GM19372 (cell line): Measurements from ENCODE around the gene ZNF827.
A peak's percentile ranks its signal among the peaks of the same experiment; 100 is the strongest.

Experiments used
- ATAC-seq: cut with Tn5 transposase; IDR thresholded peaks from one replicate; pipeline ENCODE4 v1.9.1; 2021; ENCODE audit warnings: mild to moderate bottlenecking, low read depth, moderate library complexity; ENCODE audit not compliant: unreplicated experiment

ZNF827 gene

DNA sequence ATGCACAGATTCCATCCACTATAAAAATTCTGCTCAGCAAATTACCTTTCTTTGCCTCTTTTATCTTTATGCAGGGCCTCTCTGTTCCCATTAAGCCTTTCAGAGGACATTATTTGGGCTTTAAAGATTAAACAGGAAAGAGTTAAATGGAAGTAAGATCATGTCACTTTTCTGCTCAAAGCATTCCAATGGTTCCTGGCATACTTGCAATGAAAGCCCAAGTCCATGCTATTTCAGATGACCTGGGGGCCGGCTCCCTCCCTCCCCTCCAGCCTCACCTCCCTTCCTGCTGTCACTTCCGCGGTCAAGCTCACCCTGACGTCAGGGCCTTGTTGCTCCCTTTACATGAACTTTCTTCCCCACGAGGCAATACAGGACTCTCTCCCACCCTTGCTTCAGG is 133.1 kb downstream of the ZNF827 start:
- no peak for ATAC-seq

DNA sequence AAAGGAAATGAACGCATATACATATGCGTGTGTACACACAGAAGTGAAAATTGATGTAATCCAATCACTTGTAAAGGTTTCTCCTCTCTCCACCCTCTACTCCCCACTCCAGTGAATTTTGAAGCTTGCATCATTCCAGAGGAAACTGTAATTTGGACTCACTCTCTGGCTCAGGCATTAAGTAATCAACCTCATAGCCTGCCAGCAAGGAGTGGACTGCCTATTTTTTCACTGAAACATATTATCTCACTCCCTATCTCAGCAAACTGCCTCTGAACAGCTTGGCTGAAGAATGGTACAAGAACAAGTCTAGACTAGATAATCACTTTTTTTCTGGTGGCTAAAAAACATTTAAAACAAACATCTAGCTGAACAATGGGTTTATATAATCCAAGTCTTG is 134.5 kb downstream of the ZNF827 start:
- ATAC-seq: no peak

DNA sequence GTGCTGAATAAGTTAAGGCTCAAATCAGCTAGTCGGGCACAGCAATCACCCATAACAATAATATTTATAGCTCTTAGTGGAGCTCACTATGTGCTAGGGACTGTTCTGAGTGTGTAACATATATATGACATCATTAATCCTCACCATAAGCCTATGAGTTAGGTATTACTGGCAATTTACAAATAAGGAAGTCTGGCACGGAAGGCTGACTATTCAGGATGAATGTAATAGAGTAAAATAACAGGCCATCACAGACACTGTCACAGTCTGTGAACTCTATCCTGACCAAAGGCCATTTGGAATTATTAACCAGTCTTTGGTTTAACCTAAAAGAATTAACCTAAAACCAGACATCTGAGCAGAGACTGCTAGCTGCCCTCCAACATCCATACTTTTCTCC is 139.4 kb downstream of the ZNF827 start:
- ATAC-seq: no peak

DNA sequence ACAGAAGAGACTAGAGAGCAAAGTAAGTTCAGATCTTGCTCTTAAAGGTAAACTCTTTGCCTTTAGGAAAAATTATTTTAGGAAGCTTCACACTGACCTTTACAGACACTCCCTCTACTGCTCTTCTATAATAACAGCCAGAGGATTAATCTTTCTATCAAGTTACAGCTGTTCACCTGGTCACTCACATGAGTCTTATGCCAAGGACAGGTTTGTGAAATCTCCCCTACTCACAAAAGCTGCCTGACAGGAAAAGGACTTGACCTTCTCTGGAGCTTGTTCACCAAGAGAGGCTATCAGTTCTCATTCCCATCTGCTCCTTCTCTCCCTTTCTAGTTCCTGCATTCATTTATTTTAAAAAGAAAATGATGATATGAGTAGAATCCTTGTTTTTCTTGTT is 141.3 kb downstream of the ZNF827 start:
- ATAC-seq: no peak

DNA sequence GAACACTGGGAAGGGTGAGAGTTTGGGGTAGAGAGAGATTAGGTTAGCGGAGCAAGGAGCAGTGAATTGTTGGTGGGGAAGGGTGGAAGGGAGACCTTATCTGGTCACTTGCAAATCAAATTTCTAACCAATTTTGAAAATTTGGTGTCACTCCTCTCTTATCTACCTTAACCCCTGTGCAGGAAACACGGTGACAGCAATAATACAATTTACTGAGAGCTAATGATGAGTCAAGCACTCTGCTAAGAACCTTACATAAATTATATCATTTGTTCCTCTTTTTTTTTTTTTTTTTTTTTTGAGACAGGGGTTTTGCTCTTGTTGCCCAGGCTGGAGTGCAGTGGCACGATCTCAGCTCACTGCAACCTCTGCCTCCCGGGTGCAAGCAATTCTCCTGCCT is 142.3 kb downstream of the ZNF827 start:
- no peak for ATAC-seq

DNA sequence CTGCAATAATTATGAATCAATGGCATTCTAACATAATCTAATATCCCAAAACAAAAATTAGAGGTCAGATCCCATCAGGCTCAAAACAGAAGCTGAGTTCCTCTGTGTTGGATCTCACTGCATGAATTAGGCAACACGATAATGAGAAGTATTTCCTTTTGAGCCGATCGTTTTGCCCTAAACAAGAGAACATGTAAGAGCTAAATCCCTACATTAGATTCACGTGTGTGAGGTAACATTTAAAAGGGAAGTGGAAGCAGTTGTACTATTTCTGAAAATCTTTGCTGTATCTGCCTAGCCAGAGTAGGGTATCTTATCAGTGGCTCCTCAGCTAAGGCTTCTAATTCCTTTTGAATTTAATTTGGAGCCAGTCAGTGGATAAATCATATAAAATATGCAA is 143.1 kb downstream of the ZNF827 start:
- ATAC-seq: no peak

DNA sequence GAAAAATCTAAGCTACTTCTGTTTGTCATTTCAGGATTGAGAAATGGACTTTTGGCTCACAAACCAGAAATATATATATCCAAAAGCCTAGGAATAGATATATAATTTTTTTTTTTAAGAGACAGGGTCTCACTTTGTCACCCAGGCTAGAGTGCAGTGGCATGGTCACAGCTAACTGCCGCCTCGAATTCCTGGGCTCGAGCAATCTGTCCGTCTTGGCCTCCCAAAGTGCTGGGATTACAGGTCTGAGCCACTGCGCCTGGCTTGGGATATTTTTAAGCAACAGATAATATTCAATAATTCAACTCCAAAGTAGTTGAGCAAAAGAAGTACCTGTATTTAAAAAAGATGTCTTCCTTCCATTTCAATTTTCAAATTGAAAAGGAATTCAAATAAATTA is 146.2 kb downstream of the ZNF827 start:
- no peak for ATAC-seq

DNA sequence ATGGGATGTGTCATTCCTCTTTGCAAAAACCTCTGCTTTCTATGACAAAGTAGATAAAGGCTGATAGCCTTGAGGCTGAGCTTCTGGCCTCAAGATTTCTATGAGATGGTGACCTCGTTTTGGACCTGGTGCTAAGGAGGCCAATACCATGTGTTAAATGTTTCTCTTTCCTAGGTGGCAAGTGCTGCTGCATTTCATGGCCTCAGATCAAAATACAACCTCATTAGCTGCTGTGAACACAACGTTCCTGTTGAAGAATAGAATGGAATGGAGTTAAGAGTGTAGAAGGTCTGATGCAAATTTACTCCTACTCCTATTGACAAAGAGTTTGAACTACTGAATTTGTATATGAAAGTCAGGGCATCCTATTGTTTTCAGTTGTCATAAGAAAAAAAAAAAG is 146.6 kb downstream of the ZNF827 start:
- no peak for ATAC-seq

DNA sequence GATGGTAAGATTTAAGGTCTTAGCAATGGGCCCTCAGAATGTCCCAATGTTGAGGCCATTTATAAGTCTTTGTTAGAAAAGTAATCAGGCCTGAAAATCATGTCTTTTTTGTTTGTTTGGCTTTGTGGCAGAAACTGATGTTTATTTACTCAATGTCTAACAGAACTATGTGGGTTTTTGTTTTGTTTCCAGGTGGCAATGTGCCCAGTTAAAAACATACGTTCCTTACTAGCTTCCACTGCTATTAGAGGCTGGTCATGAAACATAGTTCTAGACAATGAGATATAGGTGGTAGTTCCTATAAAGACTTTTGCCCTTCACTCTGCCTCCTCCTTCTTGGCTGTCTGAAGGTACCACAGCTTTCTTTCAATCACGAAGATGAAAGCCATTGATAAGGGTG is 149.9 kb downstream of the ZNF827 start:
- no peak for ATAC-seq

DNA sequence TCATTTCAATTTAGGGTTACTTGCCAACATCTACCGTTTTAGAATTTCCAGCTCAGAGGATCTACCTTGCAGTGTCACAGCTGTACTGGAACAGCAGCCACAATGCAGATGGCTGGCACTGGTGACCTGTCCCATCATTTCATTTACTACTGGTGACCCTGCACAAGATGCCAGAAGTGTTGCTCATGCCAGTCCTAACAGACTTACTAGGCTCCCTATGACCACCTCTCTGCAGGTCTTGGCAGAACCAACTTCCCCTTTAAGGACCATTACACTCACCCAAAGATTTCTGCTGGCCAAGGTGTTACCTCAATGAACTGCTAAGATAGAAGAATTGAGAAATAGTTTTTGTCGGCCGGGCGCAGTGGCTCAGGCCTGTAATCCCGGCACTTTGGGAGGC is 151.8 kb downstream of the ZNF827 start:
- ATAC-seq: no peak

DNA sequence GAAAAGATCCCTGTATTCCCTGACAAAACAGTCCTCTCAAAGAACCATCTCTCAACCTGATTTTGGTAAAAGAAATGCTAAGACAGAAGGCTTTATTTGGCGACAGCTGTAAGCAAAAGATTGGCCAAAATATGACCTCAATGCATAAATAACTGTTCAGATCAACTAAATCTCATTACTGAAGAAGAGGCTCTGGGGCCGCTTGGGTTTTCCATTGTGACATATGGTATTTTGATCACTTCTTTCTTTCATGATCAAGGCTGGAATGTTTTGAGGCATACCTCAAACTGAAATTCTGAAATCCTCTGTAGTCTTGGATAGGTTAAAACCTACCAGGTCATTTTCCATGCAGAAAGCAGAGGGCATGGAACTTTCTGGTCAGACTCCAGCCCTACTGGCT is 152.4 kb downstream of the ZNF827 start:
- ATAC-seq: no peak

DNA sequence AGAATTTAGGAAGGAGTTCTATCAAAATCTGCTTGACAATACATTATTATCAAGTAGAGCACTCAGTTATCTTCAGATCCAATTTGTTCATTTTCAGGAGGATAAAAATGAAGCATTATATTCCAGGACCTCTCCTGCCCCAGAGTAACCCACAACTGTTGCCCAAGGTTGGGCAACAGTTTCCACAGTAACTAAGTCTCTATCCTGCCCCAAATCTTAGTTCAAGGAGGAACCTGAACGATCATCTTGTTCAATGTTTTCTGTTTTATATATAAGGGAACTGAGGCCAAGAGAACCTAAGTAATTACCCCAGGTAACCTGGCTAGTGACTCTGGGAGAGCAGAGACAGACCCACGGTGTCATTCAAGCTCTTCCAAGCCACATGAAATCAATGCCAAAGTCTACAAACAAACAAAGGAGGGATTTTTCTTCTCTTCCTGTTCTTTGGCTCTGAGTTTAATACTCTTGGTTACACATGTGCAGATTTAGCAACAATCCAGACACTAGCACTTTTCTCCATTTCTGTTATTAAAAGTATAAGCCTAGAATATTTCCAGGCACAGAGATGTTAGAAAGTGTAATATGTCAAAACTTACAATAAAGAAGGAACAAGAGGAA is 153.1 kb downstream of the ZNF827 start:
- no peak for ATAC-seq

DNA sequence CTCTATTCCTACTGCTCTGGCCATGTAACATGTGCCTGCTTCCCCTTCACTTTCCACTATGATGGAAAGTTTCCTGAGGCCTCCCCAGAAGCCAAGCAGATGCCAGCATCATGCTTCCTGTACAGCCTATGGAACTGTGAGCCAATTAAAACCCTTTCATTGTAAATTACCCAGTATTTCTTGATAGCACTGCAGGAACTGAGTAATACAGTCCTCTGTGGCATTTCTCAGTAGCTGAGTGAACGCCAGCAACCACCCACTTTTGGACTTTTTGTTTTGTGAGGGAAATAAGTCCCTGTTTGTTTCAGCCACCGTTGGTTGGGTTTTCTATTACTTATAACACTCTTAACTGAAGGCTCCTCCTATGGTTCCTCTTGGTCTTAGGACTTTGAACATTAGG is 154.6 kb downstream of the ZNF827 start:
- no peak for ATAC-seq

DNA sequence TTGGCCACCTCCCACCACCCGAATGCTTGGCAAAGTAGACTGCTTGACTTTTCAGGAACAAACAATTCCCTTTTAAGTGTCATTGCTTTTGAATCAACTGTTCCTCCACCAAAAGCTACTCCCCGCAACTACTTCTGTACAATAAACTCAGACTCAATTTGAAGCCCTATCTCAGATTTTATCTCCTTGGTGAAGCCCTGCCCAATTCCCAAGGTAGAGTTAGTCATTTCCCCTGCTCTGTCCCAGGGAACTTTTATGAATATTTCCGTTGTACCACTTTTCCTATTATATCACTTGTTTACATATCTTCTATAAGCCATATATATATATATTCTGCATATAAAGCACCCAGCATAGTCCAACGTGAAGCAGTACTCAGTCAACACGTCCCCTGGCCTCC is 155.9 kb downstream of the ZNF827 start:
- no peak for ATAC-seq

DNA sequence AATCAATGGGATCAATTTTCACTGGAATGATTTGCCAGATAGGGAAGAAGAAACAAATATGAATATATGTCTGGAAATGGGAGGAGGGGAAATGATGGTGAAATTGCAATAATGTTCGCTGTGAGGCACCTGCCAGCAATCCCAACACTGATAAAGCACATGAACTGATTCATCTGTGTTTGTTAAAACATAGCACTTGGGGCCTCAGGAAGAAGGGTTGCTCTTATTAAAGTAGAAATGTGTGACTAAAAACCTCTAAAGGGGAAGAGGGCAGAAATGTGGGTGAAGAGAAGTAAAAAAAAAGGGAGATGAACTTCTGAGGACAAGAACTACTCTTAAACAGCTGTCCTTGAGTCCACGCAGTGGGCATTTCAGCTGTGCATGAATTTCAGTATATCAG is 157.3 kb downstream of the ZNF827 start:
- no peak for ATAC-seq

DNA sequence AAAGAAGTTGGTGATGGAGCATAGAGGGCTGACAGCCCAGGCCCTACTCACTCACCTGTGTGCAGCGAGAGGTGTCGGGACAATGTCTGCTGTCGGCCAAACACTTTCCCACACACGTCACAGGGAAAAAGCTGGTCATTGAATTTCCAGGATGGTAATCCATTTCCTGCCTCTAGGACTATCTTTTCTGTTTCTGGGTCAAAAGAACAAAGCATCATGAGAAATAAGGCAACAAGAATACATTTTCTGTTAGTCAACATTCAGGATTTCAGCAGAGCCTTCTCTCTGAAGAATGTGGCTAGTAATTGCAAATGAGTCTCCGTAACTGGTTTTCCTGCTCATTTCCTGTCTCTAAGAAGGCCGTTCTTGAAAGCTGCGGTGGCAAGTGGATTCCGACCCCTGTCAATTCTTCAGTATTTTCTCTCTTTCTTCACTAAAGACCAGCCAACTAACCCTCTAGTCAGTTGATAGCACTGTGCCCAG is 159.3 kb downstream of the ZNF827 start:
- no peak for ATAC-seq

DNA sequence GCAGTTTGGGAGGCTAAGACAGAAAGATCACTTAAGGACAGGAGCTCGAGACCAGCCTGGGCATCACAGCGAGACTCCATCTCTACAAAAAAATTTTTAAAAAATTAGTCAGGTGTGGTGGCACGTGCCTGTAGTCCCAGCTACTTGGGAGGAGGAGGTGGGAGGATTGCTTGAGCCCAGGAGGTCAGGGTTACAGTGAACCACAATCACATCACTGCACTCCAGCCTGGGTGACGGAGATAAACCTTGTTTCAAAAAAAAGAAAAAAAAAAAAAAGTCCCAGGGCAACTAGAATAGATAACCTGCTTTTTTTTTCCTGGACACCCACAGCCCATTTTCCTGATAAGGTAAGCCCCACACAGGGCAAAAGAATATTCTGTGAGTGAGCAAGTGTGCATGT is 162.4 kb downstream of the ZNF827 start:
- ATAC-seq: no peak

DNA sequence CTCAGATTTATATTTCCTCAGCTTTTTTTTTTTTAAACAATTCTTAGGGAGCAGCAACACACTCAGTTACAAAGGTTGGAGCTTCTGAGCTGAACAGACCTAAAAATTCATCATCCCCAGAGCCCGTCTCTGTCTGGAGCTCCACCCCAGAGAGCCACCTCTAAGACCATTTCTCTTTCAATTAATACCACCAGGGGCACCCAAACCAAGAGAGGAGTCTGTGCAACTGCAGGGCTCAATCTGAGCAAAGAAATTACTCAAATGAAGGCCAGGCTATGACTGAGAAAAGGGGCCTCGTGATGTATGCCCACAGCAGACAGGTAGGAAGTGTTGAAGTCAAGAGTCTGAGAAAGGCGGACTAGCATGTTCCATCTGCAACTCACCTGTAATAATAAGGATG is 163.2 kb downstream of the ZNF827 start:
- no peak for ATAC-seq

DNA sequence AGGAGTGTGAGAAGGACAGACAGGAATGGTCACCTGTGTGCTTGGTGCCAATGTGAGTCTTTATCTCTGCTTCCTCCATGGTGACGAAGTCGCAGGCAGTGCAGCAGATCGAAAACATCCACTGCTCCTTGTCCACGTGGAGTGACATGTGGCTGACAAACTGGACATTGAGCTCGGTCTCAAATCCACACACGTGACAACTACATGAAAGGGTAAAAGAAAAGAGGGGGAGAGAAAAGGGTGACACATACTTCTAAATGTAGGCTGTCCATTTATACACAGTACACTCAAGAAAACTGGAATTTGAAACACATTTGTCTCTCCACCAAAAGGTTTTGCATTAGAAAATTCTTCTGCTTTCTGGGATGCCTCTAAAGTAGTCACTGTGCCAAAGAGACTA is 164.2 kb downstream of the ZNF827 start:
- no peak for ATAC-seq

DNA sequence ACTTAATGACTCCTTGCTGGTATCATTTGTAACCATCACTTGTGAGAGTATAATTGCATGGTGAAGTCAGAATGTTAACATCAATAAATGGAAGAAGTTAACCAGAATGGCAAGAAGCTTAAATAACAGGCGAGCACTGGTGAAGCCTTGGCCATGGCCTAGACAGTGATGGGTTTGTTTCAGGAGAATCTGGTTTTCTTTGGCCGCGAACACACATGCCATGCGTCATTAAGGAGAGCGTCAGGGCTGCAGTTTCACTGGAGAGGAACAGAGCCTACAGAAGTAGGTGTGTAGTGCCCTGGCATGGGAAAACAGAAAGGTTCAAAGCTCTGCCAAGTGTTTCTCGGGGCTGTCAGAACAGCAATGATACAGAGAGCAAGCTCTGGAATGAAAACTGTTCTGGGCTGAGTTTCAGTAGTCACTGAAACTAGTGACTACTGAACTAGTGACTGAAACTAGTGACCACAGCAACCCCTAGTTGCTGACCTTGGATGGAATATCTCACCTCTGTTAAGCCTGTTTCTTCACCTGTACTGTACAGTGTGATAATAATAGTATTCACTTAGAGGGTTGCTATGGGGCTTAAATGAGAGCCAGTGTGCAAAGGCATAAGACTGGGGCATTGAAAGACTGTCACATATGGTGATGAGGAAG is 164.9 kb downstream of the ZNF827 start:
- ATAC-seq: peak; percentile 90

DNA sequence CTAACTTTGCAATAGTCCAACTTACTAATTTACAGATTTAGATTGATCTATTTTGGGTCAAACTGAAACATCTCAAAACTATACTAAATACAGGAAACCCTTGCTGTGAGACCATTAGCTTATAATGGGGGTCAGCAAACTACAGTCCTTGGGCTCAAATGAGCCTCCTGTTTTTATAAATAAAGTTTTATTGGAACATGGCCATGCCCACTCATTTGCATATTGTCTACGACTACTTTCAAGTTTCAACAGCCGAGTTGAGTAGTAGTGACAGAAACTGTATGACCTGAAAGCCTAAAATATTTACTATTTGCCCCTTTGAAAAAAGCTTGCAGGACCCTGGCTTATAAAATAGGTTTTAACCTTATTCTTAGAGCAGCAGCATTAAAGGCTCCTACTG is 166.3 kb downstream of the ZNF827 start:
- no peak for ATAC-seq

DNA sequence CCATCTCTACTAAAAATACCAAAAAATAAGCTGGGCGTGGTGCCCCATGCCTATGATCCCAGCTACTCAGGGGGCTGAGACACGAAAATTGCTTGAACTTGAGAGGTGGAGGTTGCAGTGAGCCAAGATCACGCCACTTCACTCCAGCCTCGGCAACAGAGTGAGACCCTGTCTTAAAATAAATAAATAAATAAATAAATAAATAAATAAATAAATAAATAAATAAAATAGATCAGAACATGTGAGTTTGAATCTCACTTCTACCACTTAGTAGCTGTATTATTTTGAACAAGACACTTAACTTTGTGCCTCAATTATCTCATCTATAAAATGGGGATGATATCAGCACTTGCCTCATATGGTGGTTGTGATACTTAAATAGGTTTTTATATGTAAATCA is 168.5 kb downstream of the ZNF827 start:
- ATAC-seq: no peak
